Right atrium auricular region (tissue), 2 donors: ENCODE data around the gene IPO11. TPM values are rescaled to one million over a fixed set of nuclear protein-coding genes. Genes with fewer than 3 reads are reported as not detected.
"Not testable (repeated sequence)": the region's sequence is repeated elsewhere in the genome, so short reads cannot be mapped to it uniquely, and the experiment has no call there.

Experiments used
- DNase-seq: peaks from one replicate; pipeline ENCODE4 v3.0.0-alpha.2; 2019; ENCODE audit warnings: low spot score
- H3K27ac ChIP-seq, 2 donors: fragments of 200-600 bp; sonication (generic); 1 replicate in 1 of 2; 2 replicates in 1 of 2; pipeline ENCODE4 v1.5.1; 2016 to 2019
- H3K27me3 ChIP-seq, 2 donors: fragments of 200-600 bp; sonication (generic); one replicate each; pipeline versions ENCODE4 v1.5.1 to v1.6.0; 2017 to 2019
- H3K36me3 ChIP-seq: fragments of 200-600 bp; sonication (generic); one replicate; pipeline ENCODE4 v1.5.1; 2016
- H3K4me1 ChIP-seq, 2 donors: fragments of 200-600 bp; sonication (generic); one replicate each; pipeline versions ENCODE4 v1.5.1 to v1.6.0; 2017 to 2019
- H3K4me3 ChIP-seq, 2 donors: fragments of 200-600 bp; sonication (generic); 1 replicate in 1 of 2; 2 replicates in 1 of 2; pipeline ENCODE4 v1.5.1; 2017 to 2019; ENCODE audit warnings: mild to moderate bottlenecking in 1 of 2, moderate library complexity in 1 of 2
- H3K9me3 ChIP-seq, 2 donors: fragments of 200-600 bp; sonication (generic); one replicate each; pipeline ENCODE4 v1.5.1; 2019
- CTCF ChIP-seq, 2 donors: fragments of 200-600 bp; sonication (generic); IDR thresholded peaks; one replicate each; pipeline ENCODE4 v1.5.1; 2019; ENCODE audit warnings: antibody characterized with exemption in 2 of 2
- total RNA-seq, 2 donors: library from RNA; depleted of rRNA; stranded (reverse); fragments of >200 nt; gene quantifications; one replicate each; pipeline ENCODE4 v1.1.0, GENCODE V29; 2016

Gene IPO11
- total RNA-seq, 2 donors from 2014 or later = 19.2 to 24.6 TPM

GRCh38 chr5:62564101-62564500 lies 151.5 kb downstream of the IPO11 start:
- H3K4me3 ChIP-seq = no peak overlapping the region
- H3K27ac ChIP-seq = no peak overlapping the region
- no peak for DNase-seq
- peaks cover 0 to 14% of the 10 kb centered on the region in 2 donors for H3K9me3 ChIP-seq
- H3K36me3 ChIP-seq = peaks cover 19% of the 10 kb centered on the region
- TF ChIP-seq CTCF (IDR thresholded peaks at IDR 0.05) = no peak
- H3K27me3 ChIP-seq = no peaks in the 10 kb centered on the region
- H3K4me1 ChIP-seq = no peaks in the 10 kb centered on the region

- H3K9me3 ChIP-seq = peaks cover 0 to 14% of the 10 kb centered on the region in 2 donors
- H3K27me3 ChIP-seq, H3K4me3 ChIP-seq, DNase-seq, H3K4me1 ChIP-seq, H3K27ac ChIP-seq: not testable (repeated sequence)
- H3K36me3 ChIP-seq = peaks cover 19% of the 10 kb centered on the region
Measured at GRCh38 chr5:62565740-62566139, 153.2 kb downstream of the IPO11 start.

- no peak for DNase-seq
- no peak overlapping the region for H3K4me3 ChIP-seq
- H3K36me3 ChIP-seq = peaks cover 19% of the 10 kb centered on the region
- H3K4me1 ChIP-seq = no peaks in the 10 kb centered on the region
- no peaks in the 10 kb centered on the region for H3K27me3 ChIP-seq
- H3K9me3 ChIP-seq = peaks cover 0 to 14% of the 10 kb centered on the region in 2 donors
- H3K27ac ChIP-seq = no peak overlapping the region
- TF ChIP-seq CTCF (IDR thresholded peaks at IDR 0.05) = no peak
Measured at GRCh38 chr5:62568143-62568542, 155.6 kb downstream of the IPO11 start.

GRCh38 chr5:62568800-62569432 lies 156.4 kb downstream of the IPO11 start:
- no peak for DNase-seq
- Histone ChIP-seq H3K27ac (no peak overlapping the region), H3K36me3 (peaks cover 19% of the 10 kb centered on the region)

GRCh38 chr5:62569470-62569869 lies 156.9 kb downstream of the IPO11 start:
- DNase-seq = no peak
- Histone ChIP-seq H3K4me3 (no peak overlapping the region), H3K4me1 (no peaks in the 10 kb centered on the region)

More at GRCh38 chr5:62568800-62569432, 156.4 kb downstream of the IPO11 start:
- no peaks in the 10 kb centered on the region for H3K4me1 ChIP-seq
- H3K9me3 ChIP-seq = peaks cover 0 to 14% of the 10 kb centered on the region in 2 donors
- TF ChIP-seq CTCF (IDR thresholded peaks at IDR 0.05) = no peak
- H3K4me3 ChIP-seq = no peak overlapping the region
- H3K27me3 ChIP-seq = no peaks in the 10 kb centered on the region

More at GRCh38 chr5:62569470-62569869, 156.9 kb downstream of the IPO11 start:
- peaks cover 19% of the 10 kb centered on the region for H3K36me3 ChIP-seq
- H3K9me3 ChIP-seq = peaks cover 0 to 14% of the 10 kb centered on the region in 2 donors
- H3K27me3 ChIP-seq = no peaks in the 10 kb centered on the region
- H3K27ac ChIP-seq = no peak overlapping the region
- no peak for TF ChIP-seq CTCF (IDR thresholded peaks at IDR 0.05)
